SK-N-SH treated with all-trans-retinoic acid at 6 μM for 48 hours (cell line): ENCODE results near the gene RPL36A.
A peak's percentile ranks its signal among the peaks of the same experiment; 100 is the strongest.

Experiments
- ATAC-seq: fragments of 200-7000 bp; cut with Tn5 transposase; 3 replicates; pipeline ENCODE4 v1.9.1; 2020; ENCODE audit warnings: mild to moderate bottlenecking, moderate library complexity
- ARNTL ChIP-seq: fragments of 450-650 bp; formaldehyde crosslinking; IDR thresholded peaks from 2 replicates; pipeline ENCODE4 v1.5.0; 2020; ENCODE audit warnings: low read depth, mild to moderate bottlenecking, moderate library complexity, borderline replicate concordance
- BACH2 ChIP-seq: fragments of 250-450 bp; sonication (Bioruptor Pico); IDR thresholded peaks from 2 replicates; pipeline ENCODE4 v1.9.0; 2021; ENCODE audit warnings: mild to moderate bottlenecking, borderline replicate concordance
- ESRRG ChIP-seq: fragments of 250-450 bp; sonication (Bioruptor Pico); IDR thresholded peaks from 2 replicates; pipeline ENCODE4 v1.6.1; 2021; ENCODE audit warnings: mild to moderate bottlenecking
- GLIS3 ChIP-seq: fragments of 250-450 bp; sonication (Bioruptor Pico); IDR thresholded peaks from 2 replicates; pipeline ENCODE4 v1.5.0; 2020; ENCODE audit warnings: mild to moderate bottlenecking, moderate library complexity
- ISL1 ChIP-seq: fragments of 250-450 bp; sonication (Bioruptor Pico); IDR thresholded peaks from 2 replicates; pipeline ENCODE4 v2.1.2; 2022; ENCODE audit warnings: mild to moderate bottlenecking, moderate library complexity
- OSR1 ChIP-seq: fragments of 250-450 bp; sonication (Bioruptor Pico); IDR thresholded peaks from 2 replicates; pipeline ENCODE4 v1.8.0; 2022; ENCODE audit warnings: moderate library complexity, mild to moderate bottlenecking, inconsistent platforms
- PPARA ChIP-seq: fragments of 250-450 bp; sonication (Bioruptor Pico); IDR thresholded peaks from 2 replicates; pipeline ENCODE4 v1.5.0; 2020; ENCODE audit warnings: mild to moderate bottlenecking, borderline replicate concordance
- RARB ChIP-seq: fragments of 250-450 bp; sonication (Bioruptor Pico); IDR thresholded peaks from 2 replicates; pipeline ENCODE4 v1.8.0; 2021; ENCODE audit warnings: mild to moderate bottlenecking, moderate library complexity
- SNAI2 ChIP-seq: fragments of 250-450 bp; sonication (Bioruptor Pico); IDR thresholded peaks from 2 replicates; pipeline ENCODE4 v1.5.0; 2020; ENCODE audit warnings: mild to moderate bottlenecking, moderate library complexity
- TCF4 ChIP-seq: fragments of 250-450 bp; sonication (Bioruptor Pico); IDR thresholded peaks from 2 replicates; pipeline ENCODE4 v1.8.0; 2021; ENCODE audit warnings: mild to moderate bottlenecking, moderate library complexity, borderline replicate concordance
- TOX ChIP-seq: fragments of 250-450 bp; sonication (Bioruptor Pico); IDR thresholded peaks from 2 replicates; pipeline ENCODE4 v1.8.0; 2021; ENCODE audit warnings: mild to moderate bottlenecking, moderate library complexity, borderline replicate concordance
- ZC3H10 ChIP-seq: fragments of 250-450 bp; sonication (Bioruptor Pico); IDR thresholded peaks from 2 replicates; pipeline ENCODE4 v1.5.1; 2021; ENCODE audit warnings: mild to moderate bottlenecking, moderate library complexity
- ZFP3 ChIP-seq: fragments of 250-450 bp; sonication (Bioruptor Pico); IDR thresholded peaks from 2 replicates; pipeline ENCODE4 v1.5.0; 2020; ENCODE audit warnings: mild to moderate bottlenecking, moderate library complexity
- ZFP30 ChIP-seq: fragments of 450-650 bp; formaldehyde crosslinking; IDR thresholded peaks from 2 replicates; pipeline ENCODE4 v1.5.0; 2022; ENCODE audit warnings: mild to moderate bottlenecking, moderate library complexity
- ZNF565 ChIP-seq: fragments of 450-650 bp; formaldehyde crosslinking; conservative IDR thresholded peaks from 2 replicates; pipeline ENCODE4 v1.5.0; 2020; ENCODE audit warnings: low read depth, mild to moderate bottlenecking, moderate library complexity
- ZNF70 ChIP-seq: fragments of 450-650 bp; formaldehyde crosslinking; IDR thresholded peaks from 2 replicates; pipeline ENCODE4 v1.5.0; 2020; ENCODE audit warnings: mild to moderate bottlenecking, moderate library complexity
- TF ChIP-seq, protein P1 (sequence below): fragments of 250-450 bp; sonication (Bioruptor Pico); IDR thresholded peaks from 2 replicates; pipeline ENCODE4 v1.5.0; 2020; ENCODE audit warnings: mild to moderate bottlenecking, moderate library complexity
- TF ChIP-seq, protein P2 (sequence below): fragments of 250-450 bp; sonication (Bioruptor Pico); IDR thresholded peaks from 2 replicates; pipeline ENCODE4 v1.8.0; 2020; ENCODE audit warnings: mild to moderate bottlenecking, moderate library complexity, borderline replicate concordance
- TF ChIP-seq, protein P3 (sequence below): fragments of 250-450 bp; sonication (Bioruptor Pico); IDR thresholded peaks from 2 replicates; pipeline ENCODE4 v1.5.1; 2021; ENCODE audit warnings: mild to moderate bottlenecking, moderate library complexity
- TF ChIP-seq, protein P4 (sequence below): fragments of 250-450 bp; sonication (Bioruptor Pico); IDR thresholded peaks from 2 replicates; pipeline ENCODE4 v1.8.0; 2021; ENCODE audit warnings: low read depth, mild to moderate bottlenecking, moderate library complexity, borderline replicate concordance
- TF ChIP-seq, protein P5 (sequence below): fragments of 250-450 bp; sonication (Bioruptor Pico); IDR thresholded peaks from 2 replicates; pipeline ENCODE4 v1.5.1; 2020; ENCODE audit warnings: low read depth, mild to moderate bottlenecking, moderate library complexity

The RPL36A gene

DNA sequence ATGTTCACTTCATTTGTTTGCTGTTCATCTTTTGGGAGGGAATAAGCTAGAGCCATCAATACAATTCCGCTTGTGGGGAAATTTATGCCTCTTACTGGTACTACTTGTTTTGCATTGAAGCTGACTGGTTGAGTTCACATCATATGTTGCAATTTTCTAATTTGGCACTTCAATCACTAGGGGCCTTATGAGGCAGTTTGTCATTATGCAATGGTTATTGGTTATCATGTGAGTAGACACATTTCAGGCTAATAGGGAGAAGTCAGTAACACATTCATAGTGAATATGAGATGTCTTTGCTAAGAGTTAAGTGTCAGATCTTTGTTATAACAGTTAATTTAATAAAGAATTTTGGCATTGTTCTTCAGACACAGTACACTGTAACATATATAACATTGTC lies 5.0 kb downstream of the RPL36A start:
- TF ChIP-seq, protein P1, sequence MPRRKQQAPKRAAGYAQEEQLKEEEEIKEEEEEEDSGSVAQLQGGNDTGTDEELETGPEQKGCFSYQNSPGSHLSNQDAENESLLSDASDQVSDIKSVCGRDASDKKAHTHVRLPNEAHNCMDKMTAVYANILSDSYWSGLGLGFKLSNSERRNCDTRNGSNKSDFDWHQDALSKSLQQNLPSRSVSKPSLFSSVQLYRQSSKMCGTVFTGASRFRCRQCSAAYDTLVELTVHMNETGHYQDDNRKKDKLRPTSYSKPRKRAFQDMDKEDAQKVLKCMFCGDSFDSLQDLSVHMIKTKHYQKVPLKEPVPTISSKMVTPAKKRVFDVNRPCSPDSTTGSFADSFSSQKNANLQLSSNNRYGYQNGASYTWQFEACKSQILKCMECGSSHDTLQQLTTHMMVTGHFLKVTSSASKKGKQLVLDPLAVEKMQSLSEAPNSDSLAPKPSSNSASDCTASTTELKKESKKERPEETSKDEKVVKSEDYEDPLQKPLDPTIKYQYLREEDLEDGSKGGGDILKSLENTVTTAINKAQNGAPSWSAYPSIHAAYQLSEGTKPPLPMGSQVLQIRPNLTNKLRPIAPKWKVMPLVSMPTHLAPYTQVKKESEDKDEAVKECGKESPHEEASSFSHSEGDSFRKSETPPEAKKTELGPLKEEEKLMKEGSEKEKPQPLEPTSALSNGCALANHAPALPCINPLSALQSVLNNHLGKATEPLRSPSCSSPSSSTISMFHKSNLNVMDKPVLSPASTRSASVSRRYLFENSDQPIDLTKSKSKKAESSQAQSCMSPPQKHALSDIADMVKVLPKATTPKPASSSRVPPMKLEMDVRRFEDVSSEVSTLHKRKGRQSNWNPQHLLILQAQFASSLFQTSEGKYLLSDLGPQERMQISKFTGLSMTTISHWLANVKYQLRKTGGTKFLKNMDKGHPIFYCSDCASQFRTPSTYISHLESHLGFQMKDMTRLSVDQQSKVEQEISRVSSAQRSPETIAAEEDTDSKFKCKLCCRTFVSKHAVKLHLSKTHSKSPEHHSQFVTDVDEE: no peak
- TF ChIP-seq OSR1 (CRISPR knock-in tag) (no peak), ZNF565 (CRISPR knock-in tag) (no peak), GLIS3 (CRISPR knock-in tag) (no peak), ISL1 (no peak), BACH2 (CRISPR knock-in tag) (no peak), TCF4 (CRISPR knock-in tag) (no peak), ZFP3 (CRISPR knock-in tag) (no peak), ZC3H10 (no peak), TOX (CRISPR knock-in tag) (no peak), PPARA (CRISPR knock-in tag) (no peak), ARNTL (CRISPR knock-in tag) (no peak)
- TF ChIP-seq, protein P2, sequence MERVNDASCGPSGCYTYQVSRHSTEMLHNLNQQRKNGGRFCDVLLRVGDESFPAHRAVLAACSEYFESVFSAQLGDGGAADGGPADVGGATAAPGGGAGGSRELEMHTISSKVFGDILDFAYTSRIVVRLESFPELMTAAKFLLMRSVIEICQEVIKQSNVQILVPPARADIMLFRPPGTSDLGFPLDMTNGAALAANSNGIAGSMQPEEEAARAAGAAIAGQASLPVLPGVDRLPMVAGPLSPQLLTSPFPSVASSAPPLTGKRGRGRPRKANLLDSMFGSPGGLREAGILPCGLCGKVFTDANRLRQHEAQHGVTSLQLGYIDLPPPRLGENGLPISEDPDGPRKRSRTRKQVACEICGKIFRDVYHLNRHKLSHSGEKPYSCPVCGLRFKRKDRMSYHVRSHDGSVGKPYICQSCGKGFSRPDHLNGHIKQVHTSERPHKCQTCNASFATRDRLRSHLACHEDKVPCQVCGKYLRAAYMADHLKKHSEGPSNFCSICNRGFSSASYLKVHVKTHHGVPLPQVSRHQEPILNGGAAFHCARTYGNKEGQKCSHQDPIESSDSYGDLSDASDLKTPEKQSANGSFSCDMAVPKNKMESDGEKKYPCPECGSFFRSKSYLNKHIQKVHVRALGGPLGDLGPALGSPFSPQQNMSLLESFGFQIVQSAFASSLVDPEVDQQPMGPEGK (CRISPR knock-in tag): no peak
- TF ChIP-seq, protein P3, sequence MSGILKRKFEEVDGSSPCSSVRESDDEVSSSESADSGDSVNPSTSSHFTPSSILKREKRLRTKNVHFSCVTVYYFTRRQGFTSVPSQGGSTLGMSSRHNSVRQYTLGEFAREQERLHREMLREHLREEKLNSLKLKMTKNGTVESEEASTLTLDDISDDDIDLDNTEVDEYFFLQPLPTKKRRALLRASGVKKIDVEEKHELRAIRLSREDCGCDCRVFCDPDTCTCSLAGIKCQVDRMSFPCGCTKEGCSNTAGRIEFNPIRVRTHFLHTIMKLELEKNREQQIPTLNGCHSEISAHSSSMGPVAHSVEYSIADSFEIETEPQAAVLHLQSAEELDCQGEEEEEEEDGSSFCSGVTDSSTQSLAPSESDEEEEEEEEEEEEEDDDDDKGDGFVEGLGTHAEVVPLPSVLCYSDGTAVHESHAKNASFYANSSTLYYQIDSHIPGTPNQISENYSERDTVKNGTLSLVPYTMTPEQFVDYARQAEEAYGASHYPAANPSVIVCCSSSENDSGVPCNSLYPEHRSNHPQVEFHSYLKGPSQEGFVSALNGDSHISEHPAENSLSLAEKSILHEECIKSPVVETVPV: no peak
- TF ChIP-seq, protein P4, sequence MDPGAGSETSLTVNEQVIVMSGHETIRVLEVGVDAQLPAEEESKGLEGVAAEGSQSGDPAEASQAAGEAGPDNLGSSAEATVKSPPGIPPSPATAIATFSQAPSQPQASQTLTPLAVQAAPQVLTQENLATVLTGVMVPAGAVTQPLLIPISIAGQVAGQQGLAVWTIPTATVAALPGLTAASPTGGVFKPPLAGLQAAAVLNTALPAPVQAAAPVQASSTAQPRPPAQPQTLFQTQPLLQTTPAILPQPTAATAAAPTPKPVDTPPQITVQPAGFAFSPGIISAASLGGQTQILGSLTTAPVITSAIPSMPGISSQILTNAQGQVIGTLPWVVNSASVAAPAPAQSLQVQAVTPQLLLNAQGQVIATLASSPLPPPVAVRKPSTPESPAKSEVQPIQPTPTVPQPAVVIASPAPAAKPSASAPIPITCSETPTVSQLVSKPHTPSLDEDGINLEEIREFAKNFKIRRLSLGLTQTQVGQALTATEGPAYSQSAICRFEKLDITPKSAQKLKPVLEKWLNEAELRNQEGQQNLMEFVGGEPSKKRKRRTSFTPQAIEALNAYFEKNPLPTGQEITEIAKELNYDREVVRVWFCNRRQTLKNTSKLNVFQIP (CRISPR knock-in tag): no peak
- ATAC-seq: no peak

DNA sequence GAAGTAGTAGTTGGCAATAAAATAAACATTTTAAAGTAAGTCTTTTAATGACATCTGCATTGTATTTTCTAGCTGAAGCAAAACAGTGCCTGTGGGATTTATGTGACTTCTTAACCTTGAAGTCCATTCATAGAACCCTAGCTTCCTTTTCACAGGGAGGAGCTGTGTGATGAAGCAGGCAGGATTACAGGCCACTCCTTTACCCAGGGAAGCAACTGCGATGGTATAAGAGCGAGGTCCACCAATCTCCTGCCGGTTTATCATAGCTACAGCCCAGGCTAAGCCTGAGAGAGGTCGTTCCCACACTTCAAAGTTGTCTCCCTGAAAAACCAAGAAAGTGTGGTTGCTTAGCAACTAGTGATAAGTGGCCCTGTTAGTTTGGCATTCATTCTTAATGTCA lies 7.0 kb downstream of the RPL36A start:
- peak; percentile 60 for ATAC-seq
- TF ChIP-seq RARB (CRISPR knock-in tag) (no peak), OSR1 (CRISPR knock-in tag) (no peak), ESRRG (CRISPR knock-in tag) (no peak), SNAI2 (CRISPR knock-in tag) (no peak), PPARA (CRISPR knock-in tag) (no peak), ZC3H10 (no peak), ZFP30 (CRISPR knock-in tag) (no peak), TOX (CRISPR knock-in tag) (no peak), TCF4 (CRISPR knock-in tag) (no peak), ZNF70 (no peak), GLIS3 (CRISPR knock-in tag) (no peak), ZNF565 (CRISPR knock-in tag) (no peak)
- TF ChIP-seq, protein P2 (CRISPR knock-in tag): no peak
- TF ChIP-seq, protein P5, sequence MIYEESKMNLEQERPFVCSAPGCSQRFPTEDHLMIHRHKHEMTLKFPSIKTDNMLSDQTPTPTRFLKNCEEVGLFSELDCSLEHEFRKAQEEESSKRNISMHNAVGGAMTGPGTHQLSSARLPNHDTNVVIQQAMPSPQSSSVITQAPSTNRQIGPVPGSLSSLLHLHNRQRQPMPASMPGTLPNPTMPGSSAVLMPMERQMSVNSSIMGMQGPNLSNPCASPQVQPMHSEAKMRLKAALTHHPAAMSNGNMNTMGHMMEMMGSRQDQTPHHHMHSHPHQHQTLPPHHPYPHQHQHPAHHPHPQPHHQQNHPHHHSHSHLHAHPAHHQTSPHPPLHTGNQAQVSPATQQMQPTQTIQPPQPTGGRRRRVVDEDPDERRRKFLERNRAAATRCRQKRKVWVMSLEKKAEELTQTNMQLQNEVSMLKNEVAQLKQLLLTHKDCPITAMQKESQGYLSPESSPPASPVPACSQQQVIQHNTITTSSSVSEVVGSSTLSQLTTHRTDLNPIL: no peak
